GM13976 (cell line): Measurements from ENCODE around the gene LRRTM2.

Experiments
- DNase-seq: peaks from one replicate; pipeline ENCODE4 v3.0.0; 2012; ENCODE audit warnings: low spot score
- CTCF ChIP-seq: IDR thresholded peaks from 2 replicates; pipeline ENCODE4 v1.5.1; 2012; ENCODE audit warnings: borderline replicate concordance, mild to moderate bottlenecking; ENCODE audit not compliant: insufficient read depth; ENCODE audit errors: extremely low read depth, missing control alignments, control extremely low read depth
- in situ Hi-C: fragments of 300-500 bp; cut with MboI; formaldehyde crosslinking; loops from one replicate; pipeline ENCODE4 v1.12.0; 2022; ENCODE audit warnings: low sequenced_read_pairs, mixed read lengths, inconsistent platforms; ENCODE audit not compliant: unreplicated experiment

The LRRTM2 gene

DNA sequence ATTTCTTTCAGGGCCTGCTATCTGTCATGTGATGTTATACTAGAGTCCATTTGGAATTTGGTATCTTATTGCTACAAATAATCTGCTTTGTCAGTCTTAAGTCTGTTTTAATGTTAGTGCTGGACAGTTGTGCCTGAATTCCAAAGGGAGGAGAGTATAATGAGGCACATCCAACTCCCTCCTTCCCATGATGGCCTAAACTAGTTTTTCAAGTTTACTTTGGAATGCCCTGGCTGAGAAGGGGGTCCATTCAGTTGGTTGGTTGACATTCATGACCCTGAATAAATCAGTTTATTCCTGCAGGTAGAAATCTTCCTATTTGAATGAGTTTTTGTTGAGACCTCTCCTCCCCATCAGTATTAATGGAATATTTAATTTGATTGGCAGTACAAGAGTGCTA is 9.4 kb upstream of the LRRTM2 start:
- DNase-seq: no peak
- TF ChIP-seq CTCF: no peak
- in situ Hi-C loops: no loop called here

DNA sequence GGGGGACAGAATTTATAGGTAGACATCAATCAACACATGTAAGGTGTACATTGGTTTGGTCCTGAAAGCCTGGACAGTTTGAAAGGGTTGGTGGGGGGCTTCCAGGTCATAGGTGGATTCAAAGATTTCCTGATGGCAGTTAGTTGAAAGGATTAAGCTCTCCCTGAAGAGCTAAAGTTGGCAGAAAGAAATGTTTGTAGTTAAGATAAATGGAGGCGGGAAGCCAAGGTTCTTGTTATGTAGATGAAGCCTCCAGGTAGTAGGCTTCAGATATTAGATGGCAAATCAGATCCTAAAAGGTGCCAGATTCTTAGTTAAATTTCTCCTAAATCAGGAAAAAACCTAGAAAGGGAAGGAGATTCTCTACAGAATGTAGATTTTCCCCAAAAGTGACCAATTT is 9.0 kb upstream of the LRRTM2 start:
- TF ChIP-seq CTCF: no peak
- in situ Hi-C loops: no loop called here
- DNase-seq: no peak

DNA sequence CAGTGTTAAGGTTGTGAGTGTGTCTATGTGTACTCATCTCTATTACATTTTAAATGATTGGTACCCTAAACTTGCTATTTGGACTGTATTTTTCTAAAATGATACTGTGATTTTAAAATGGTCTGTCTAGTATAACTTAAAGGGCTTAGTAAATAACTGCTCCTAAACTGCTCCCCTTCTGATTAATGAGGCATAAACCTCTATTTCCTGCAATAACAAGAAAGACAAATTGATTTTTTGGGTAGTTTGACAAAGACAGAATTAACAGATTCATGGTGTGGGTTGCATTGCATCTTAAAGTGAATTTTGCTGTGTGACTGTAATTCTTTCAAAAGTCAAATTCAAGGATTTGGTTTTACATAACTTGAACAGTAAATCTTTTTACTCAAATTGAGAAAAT is 8.1 kb upstream of the LRRTM2 start:
- in situ Hi-C loops: no loop called here
- TF ChIP-seq CTCF: no peak

DNA sequence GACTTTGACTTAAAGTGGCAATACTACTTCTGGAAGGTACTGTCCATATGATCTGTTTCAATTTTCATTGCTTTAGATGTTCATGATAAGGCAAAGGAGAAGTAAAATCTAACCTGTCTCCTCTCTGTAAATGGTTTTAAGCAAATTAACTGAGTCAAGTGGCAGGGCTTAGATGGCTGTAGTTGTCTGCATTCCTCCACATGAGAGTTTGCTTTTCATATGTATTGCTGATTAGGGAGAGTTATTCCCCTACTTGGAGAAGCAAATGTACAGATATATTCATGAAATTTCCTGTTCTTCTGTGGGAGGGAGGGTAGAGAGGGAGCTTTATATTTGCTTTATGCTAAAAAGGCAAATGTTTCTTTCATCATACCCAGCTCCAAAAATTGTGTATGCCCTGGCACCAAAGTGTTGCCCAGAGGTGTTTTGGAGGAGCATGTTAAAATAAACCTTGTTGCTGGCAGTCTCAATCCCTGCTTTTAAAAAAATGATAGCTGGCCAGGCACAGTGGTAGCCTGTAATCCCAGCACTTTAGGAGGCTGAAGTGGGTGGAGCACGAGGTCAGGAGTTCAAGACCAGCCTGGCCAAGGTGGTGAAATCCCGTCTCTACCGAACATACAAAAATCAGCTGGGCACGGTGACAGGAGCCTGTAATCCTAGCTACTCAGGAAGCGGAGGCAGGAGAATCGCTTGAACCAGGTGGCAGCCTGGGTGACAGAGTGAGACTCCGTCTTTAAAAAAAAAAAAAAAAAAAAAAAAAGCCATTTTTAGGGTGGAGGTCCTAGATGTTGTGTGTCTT is 3.5 kb upstream of the LRRTM2 start:
- no peak for DNase-seq
- TF ChIP-seq CTCF: no peak
- in situ Hi-C loops: no loop called here

More for the DNA sequence above, 8.1 kb upstream of the LRRTM2 start:
- DNase-seq: no peak

- in situ Hi-C loops: no loop called here
- DNase-seq: no peak
- no peak for TF ChIP-seq CTCF
Measured at GRCh38 chr5:138876811-138877210, 1.7 kb upstream of the LRRTM2 start.

- in situ Hi-C loops: no loop called here
- DNase-seq: no peak
- TF ChIP-seq CTCF: no peak
Measured at GRCh38 chr5:138875946-138876345, 811 bp upstream of the LRRTM2 start.

GRCh38 chr5:138875552-138875875 is 379 bp upstream of the LRRTM2 start:
- no peak for DNase-seq
- in situ Hi-C loops: no loop called here
- TF ChIP-seq CTCF: no peak
